K562 (cell line): ENCODE measurements around the gene NCAPD2. TPM values are rescaled to one million over a fixed set of nuclear protein-coding genes. Genes with fewer than 3 reads are reported as not detected.

ENCODE experiments used
- DIDO1 ChIP-seq: fragments of 450-650 bp; IDR thresholded peaks from 2 replicates; pipeline ENCODE4 v1.6.1; 2016; ENCODE audit warnings: low read depth, missing biosample characterization, missing genetic modification characterization
- ELK1 ChIP-seq: sonication (generic); formaldehyde crosslinking; IDR thresholded peaks from 2 replicates; pipeline ENCODE4 v1.8.1; 2022; ENCODE audit warnings: missing genetic modification reagents
- MNT ChIP-seq, 2 experiments: fragments of 450-650 bp; conservative IDR thresholded peaks; 2 replicates each; pipeline ENCODE4 v1.6.1; 2017; ENCODE audit warnings: mild to moderate bottlenecking in 2 of 2, moderate library complexity in 2 of 2
- NFATC3 ChIP-seq: fragments of 450-650 bp; IDR thresholded peaks from 2 replicates; pipeline ENCODE4 v1.6.1; 2017; ENCODE audit warnings: mild to moderate bottlenecking
- SIN3A ChIP-seq, 2 experiments: fragments of 150-350 bp in 1 of 2; IDR thresholded peaks; 2 replicates each; pipeline ENCODE4 v1.6.1; 2011 to 2016; ENCODE audit warnings: borderline replicate concordance in 2 of 2, low read depth in 2 of 2, low read length in 2 of 2, mild to moderate bottlenecking in 2 of 2, moderate library complexity in 2 of 2; ENCODE audit not compliant: control insufficient read depth in 1 of 2
- UBTF ChIP-seq, 2 experiments: IDR thresholded peaks; 2 replicates each; pipeline ENCODE4 v1.6.1; 2012; ENCODE audit warnings: improper control_type of control experiment in 2 of 2, low read depth in 2 of 2, low read length in 2 of 2, borderline replicate concordance in 1 of 2
- XRCC5 ChIP-seq: fragments of 200-400 bp; formaldehyde crosslinking; IDR thresholded peaks from 2 replicates; pipeline ENCODE4 v1.6.1; 2017; ENCODE audit warnings: low read depth, mild to moderate bottlenecking, low read length
- ZNF280A ChIP-seq: fragments of 450-650 bp; IDR thresholded peaks from 2 replicates; pipeline ENCODE4 v1.6.1; 2018; ENCODE audit warnings: mild to moderate bottlenecking, low read depth; ENCODE audit not compliant: partially characterized antibody
- ZNF318 ChIP-seq, 2 experiments: fragments of 450-650 bp; IDR thresholded peaks; 2 replicates each; pipeline ENCODE4 v1.6.1; 2016; ENCODE audit warnings: mild to moderate bottlenecking in 2 of 2, borderline replicate concordance in 1 of 2, low read depth in 1 of 2, moderate library complexity in 1 of 2
- polyA plus RNA-seq, 8 experiments: library from polyadenylated mRNA; depleted of rRNA in 4 of 8; stranded (reverse) in 5 of 8; unstranded in 3 of 8; fragments of >200 nt; fragmentation: Nextera tagmentation in 2 of 8; fragmentation: Illumina TruSeq in 1 of 8; extraction: Ambion mirVana in 2 of 8; extraction: Trizol in 1 of 8; gene quantifications; 2 replicates each; pipeline versions ENCODE4 v1.2.1 to v1.2.3, GENCODE V29; 2011 to 2014; ENCODE audit warnings: inconsistent platforms in 1 of 8, missing spikeins in 1 of 8
- total RNA-seq, 7 experiments: library from RNA; depleted of rRNA in 6 of 7; stranded (reverse); fragments of >200 nt in 6 of 7; fragmentation: Illumina TruSeq in 2 of 7; extraction: Trizol in 2 of 7; gene quantifications; 2 replicates each; pipeline versions ENCODE4 v1.2.1 to v1.2.3, GENCODE V29; 2011 to 2021; ENCODE audit warnings: low replicate concordance in 1 of 7

NCAPD2 gene
- total and polyA plus RNA-seq, 9 of the 15 experiments (the other 6 are each of a cell fraction or from before 2014, with no cell fraction given) = 16.9 to 93.7 (median 68.3) TPM

- no peak for TF ChIP-seq UBTF (IDR thresholded peaks at IDR 0.05; ENCODE audit: borderline replicate concordance in 1 of 2, low read depth in 2 of 2, low read length in 2 of 2)
- no peak for TF ChIP-seq DIDO1
- no peak for TF ChIP-seq NFATC3
- TF ChIP-seq ELK1 (CRISPR knock-in tag) = no peak
- TF ChIP-seq ZNF280A = no peak
- TF ChIP-seq ZNF318 (IDR thresholded peaks at IDR 0.05; ENCODE audit: borderline replicate concordance in 1 of 2, low read depth in 1 of 2) = no peak
- TF ChIP-seq XRCC5 = no peak
- TF ChIP-seq MNT (conservative IDR thresholded peaks at IDR 0.05) = peak; percentile 40 to 68; a peak in 3 of 4 replicates
- TF ChIP-seq SIN3A (IDR thresholded peaks at IDR 0.05; ENCODE audit: borderline replicate concordance in 2 of 2, control insufficient read depth in 1 of 2, low read depth in 2 of 2, low read length in 2 of 2) = no peak
These were observed 38.4 kb downstream of the NCAPD2 start (continued) for GRCh38 chr12:6532051-6532926.
